ENCODE data around the gene SPTBN1. TPM values are rescaled to one million over a fixed set of nuclear protein-coding genes. Genes with fewer than 3 reads are reported as not detected.

The SPTBN1 gene
- total and polyA plus RNA-seq, 2 of the 13 experiments (the other 11 are each of a cell fraction or from before 2014, with no cell fraction given): 123 to 299 TPM

DNA sequence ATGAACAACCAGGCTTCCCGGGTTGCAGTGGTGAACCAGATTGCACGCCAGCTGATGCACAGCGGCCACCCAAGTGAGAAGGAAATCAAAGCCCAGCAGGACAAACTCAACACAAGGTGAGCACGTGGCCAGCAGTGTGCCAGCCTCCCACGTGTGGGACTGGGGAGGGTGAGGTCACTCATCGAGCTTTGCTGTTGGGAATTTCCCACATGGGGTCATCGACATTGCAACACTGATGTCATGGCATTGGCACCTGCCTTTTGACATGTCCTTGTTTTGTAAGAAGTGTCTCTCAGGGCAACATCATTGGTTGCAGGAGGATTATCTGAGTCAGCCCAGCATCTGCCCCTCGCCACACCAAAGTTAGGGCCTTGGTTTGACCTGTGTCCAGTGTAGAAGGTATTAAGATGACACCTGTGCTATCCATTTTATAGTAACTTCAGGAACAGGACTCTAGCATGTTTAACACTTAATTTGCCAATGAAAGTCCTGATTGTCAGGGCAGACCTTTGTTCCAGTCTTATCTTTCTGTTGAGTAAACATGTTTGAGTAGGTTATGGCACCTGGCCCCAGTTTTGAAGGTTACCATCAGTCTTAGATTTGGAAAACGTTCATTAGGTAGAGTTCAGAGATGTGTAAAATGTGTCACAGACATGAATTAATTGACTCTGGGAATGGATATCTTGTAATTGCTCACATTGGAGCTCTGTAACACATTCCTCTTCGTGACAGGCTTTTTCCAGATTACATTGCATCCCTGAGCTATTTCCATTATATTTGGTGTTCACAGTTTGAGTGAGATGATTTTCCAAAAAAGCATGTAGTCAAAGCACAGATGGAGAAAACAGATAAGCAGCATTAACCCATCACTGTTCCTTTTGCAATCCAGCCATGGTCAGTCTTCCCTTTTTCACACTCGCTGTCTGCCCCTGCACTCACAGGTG lies 174.1 kb downstream of the SPTBN1 start (continued):
- TF ChIP-seq GPN1 (CRISPR knock-in tag; IDR thresholded peaks at IDR 0.05; ENCODE audit: borderline replicate concordance): no peak
- TF ChIP-seq, protein P1, sequence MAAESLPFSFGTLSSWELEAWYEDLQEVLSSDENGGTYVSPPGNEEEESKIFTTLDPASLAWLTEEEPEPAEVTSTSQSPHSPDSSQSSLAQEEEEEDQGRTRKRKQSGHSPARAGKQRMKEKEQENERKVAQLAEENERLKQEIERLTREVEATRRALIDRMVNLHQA (CRISPR knock-in tag; IDR thresholded peaks at IDR 0.05): no peak
- TF ChIP-seq CHCHD3 (CRISPR knock-in tag; IDR thresholded peaks at IDR 0.05): no peak
- no peak for TF ChIP-seq ZEB1 (IDR thresholded peaks at IDR 0.05; ENCODE audit: insufficient replicate concordance, low read depth)
- TF ChIP-seq GATAD1 (CRISPR knock-in tag; IDR thresholded peaks at IDR 0.05): no peak
- TF ChIP-seq SUZ12 (IDR thresholded peaks at IDR 0.05; ENCODE audit: low read depth, low read length): no peak
- TF ChIP-seq ZSCAN9 (CRISPR knock-in tag; IDR thresholded peaks at IDR 0.05; ENCODE audit: borderline replicate concordance): no peak; the same call in 1 of the 2 replicates
- no peak for TF ChIP-seq NR1H2 (CRISPR knock-in tag; IDR thresholded peaks at IDR 0.05; ENCODE audit: borderline replicate concordance, low read depth)
- TF ChIP-seq, protein P2, sequence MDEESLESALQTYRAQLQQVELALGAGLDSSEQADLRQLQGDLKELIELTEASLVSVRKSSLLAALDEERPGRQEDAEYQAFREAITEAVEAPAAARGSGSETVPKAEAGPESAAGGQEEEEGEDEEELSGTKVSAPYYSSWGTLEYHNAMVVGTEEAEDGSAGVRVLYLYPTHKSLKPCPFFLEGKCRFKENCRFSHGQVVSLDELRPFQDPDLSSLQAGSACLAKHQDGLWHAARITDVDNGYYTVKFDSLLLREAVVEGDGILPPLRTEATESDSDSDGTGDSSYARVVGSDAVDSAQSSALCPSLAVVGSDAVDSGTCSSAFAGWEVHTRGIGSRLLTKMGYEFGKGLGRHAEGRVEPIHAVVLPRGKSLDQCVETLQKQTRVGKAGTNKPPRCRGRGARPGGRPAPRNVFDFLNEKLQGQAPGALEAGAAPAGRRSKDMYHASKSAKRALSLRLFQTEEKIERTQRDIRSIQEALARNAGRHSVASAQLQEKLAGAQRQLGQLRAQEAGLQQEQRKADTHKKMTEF (CRISPR knock-in tag; IDR thresholded peaks at IDR 0.05): peak; percentile 33; the same call in 1 of the 2 replicates
- no peak for TF ChIP-seq ZNF572 (CRISPR knock-in tag; IDR thresholded peaks at IDR 0.05)
- no peak for TF ChIP-seq POLR2A (IDR thresholded peaks at IDR 0.05; ENCODE audit: insufficient read depth in 1 of 2, low read depth in 2 of 2, low read length in 2 of 2)
- TF ChIP-seq, protein P3, sequence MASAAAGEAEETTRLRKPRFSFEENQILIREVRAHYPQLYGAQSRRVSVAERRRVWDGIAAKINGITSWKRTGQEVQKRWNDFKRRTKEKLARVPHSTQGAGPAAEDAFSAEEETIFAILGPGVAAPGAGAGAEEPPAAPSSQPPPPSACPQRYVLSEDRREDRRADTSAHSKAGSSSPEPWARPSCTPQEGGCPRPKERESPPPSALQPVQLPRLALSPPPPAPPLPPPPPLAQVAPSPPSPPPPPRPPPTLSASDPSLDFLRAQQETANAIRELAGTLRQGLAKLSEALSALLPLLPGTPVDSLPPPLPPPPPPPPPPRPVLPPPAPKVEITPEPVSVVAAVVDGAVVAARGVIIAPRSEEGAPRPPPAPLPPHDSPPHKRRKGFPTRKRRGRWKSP (CRISPR knock-in tag; IDR thresholded peaks at IDR 0.05): 0 out of 2 replicates have a peak, but pooled peaks have one; percentile 12
- TF ChIP-seq TBX3 (IDR thresholded peaks at IDR 0.05; ENCODE audit: borderline replicate concordance): peak; percentile 19; the same call in 1 of the 2 replicates
- TF ChIP-seq ZNF616 (CRISPR knock-in tag; IDR thresholded peaks at IDR 0.05; ENCODE audit: low read depth): no peak
- TF ChIP-seq ZBTB21 (CRISPR knock-in tag; IDR thresholded peaks at IDR 0.05): peak; percentile 78; the same call in 1 of the 2 replicates
- TF ChIP-seq ZNF850 (CRISPR knock-in tag; conservative IDR thresholded peaks at IDR 0.05): no peak
- peak; percentile 96 for TF ChIP-seq ARNTL (CRISPR knock-in tag; IDR thresholded peaks at IDR 0.05)
